Measurements from ENCODE around the gene PTGDR2. TPM values are rescaled to one million over a fixed set of nuclear protein-coding genes. Genes with fewer than 3 reads are reported as not detected.

Gene PTGDR2
- total RNA-seq, 1 experiment from 2014 or later = not detected

DNA sequence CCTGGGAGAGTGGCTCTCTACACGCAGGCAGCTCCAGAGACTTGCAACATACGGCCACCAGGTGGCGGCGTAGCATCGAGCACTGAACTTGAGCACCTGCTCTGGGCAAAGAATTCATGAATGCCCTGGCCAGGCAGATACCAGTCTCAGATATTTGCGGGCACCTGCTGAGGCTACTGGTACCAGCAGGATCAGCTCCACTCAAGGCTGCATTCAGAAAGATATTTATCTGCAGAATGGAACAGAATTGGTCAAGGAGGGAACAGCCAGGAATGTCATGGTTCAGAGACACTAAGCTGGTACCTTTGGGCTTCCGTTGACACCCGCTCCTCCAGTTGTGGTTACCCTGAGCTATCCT is 24.6 kb downstream of the PTGDR2 start:
- TF ChIP-seq EZH2 (IDR thresholded peaks at IDR 0.05; ENCODE audit: low read length, unreplicated experiment) (no peak), CTCF (conservative IDR thresholded peaks at IDR 0.05; ENCODE audit: low read depth, low read length) (peak; percentile 100)
- Histone ChIP-seq H3K9me2 (replicated peaks; ENCODE audit: low read length) (no peaks in the 10 kb centered on the region), H3K4me3 (ENCODE audit: low read length) (peak overlapping the region; percentile 43), H3K79me2 (ENCODE audit: low read length) (no peaks in the 10 kb centered on the region), H3F3A (ENCODE audit: low read length, unreplicated experiment) (peaks cover 9% of the 10 kb centered on the region), H3K36me3 (ENCODE audit: low read depth, low read length) (no peaks in the 10 kb centered on the region), H3K4me2 (ENCODE audit: low read length) (peak overlapping the region; percentile 74), H3K27me3 (ENCODE audit: low read length) (no peaks in the 10 kb centered on the region), H2AFZ (ENCODE audit: low read length) (peak overlapping the region; percentile 69), H3K27ac (ENCODE audit: low read length) (peak overlapping the region; percentile 80), H3K9me3 (ENCODE audit: low read length) (no peaks in the 10 kb centered on the region), H3K4me1 (ENCODE audit: insufficient read depth, low read length) (peaks cover 38% of the 10 kb centered on the region), H3K9ac (ENCODE audit: low read length) (peak overlapping the region; percentile 25), H4K20me1 (ENCODE audit: low read length) (no peaks in the 10 kb centered on the region)
- ChIA-PET CTCF (interaction anchor here (0.6 to 2.5 kb wide), 8 partner anchors 13 to 328 kb away, joined by 3 to 123 read pairs (median 6); partner anchors contain the start of gene TMEM109), POLR2A (ENCODE audit: unreplicated experiment) (interaction anchor here (0.6 to 0.8 kb wide), 3 partner anchors 21 to 79 kb away, joined by 3 to 5 read pairs (median 4); no protein-coding TSS in a partner anchor)
- TSS peak; percentile 34 for BruUV-seq (replicated peaks)
- DNase-seq (peak; percentile 95), ATAC-seq (peak; percentile 73)
- intact Hi-C loops (cut with micrococcal nuclease) = loop anchor here (1.0 to 2.0 kb wide), 7 partner anchors 13 to 356 kb away; no protein-coding TSS in a partner anchor

GRCh38 chr11:60830478-60831142 is 25.1 kb downstream of the PTGDR2 start:
- peak overlapping the region; percentile 43 for H3K4me3 ChIP-seq (ENCODE audit: low read length)
- no TSS peak for BruUV-seq (replicated peaks)
- H3K79me2 ChIP-seq (ENCODE audit: low read length) = no peaks in the 10 kb centered on the region
- intact Hi-C loops (cut with micrococcal nuclease) = loop anchor here (1.0 to 2.0 kb wide), 7 partner anchors 14 to 356 kb away; no protein-coding TSS in a partner anchor
- H3K9ac ChIP-seq (ENCODE audit: low read length) = peak overlapping the region; percentile 25
- POLR2A ChIA-PET (ENCODE audit: unreplicated experiment) = interaction anchor here (0.6 to 0.8 kb wide), 2 partner anchors 21 to 57 kb away, joined by 4 to 5 read pairs; no protein-coding TSS in a partner anchor
- H2AFZ ChIP-seq (ENCODE audit: low read length) = peak overlapping the region; percentile 69
- DNase-seq = no peak
- H3K27me3 ChIP-seq (ENCODE audit: low read length) = no peaks in the 10 kb centered on the region
- peaks cover 9% of the 10 kb centered on the region for H3F3A ChIP-seq (ENCODE audit: low read length, unreplicated experiment)
- peaks cover 33% of the 10 kb centered on the region for H3K4me1 ChIP-seq (ENCODE audit: insufficient read depth, low read length)
- TF ChIP-seq CTCF (conservative IDR thresholded peaks at IDR 0.05; ENCODE audit: low read depth, low read length) (no peak), EZH2 (IDR thresholded peaks at IDR 0.05; ENCODE audit: low read length, unreplicated experiment) (no peak), EZH2phosphoT487 (IDR thresholded peaks at IDR 0.05; ENCODE audit: borderline replicate concordance, low read length) (no peak)
- no peaks in the 10 kb centered on the region for H3K9me2 ChIP-seq (replicated peaks; ENCODE audit: low read length)
- no peaks in the 10 kb centered on the region for H3K36me3 ChIP-seq (ENCODE audit: low read depth, low read length)
- ATAC-seq = peak; percentile 31
- no peaks in the 10 kb centered on the region for H4K20me1 ChIP-seq (ENCODE audit: low read length)
- H3K9me3 ChIP-seq (ENCODE audit: low read length) = no peaks in the 10 kb centered on the region
- peak overlapping the region; percentile 80 for H3K27ac ChIP-seq (ENCODE audit: low read length)
- CTCF ChIA-PET = interaction anchor here (1.3 to 2.5 kb wide), 7 partner anchors 13 to 85 kb away, joined by 4 to 123 read pairs (median 6); partner anchors contain the start of gene TMEM109
- H3K4me2 ChIP-seq (ENCODE audit: low read length) = peak overlapping the region; percentile 74

DNA sequence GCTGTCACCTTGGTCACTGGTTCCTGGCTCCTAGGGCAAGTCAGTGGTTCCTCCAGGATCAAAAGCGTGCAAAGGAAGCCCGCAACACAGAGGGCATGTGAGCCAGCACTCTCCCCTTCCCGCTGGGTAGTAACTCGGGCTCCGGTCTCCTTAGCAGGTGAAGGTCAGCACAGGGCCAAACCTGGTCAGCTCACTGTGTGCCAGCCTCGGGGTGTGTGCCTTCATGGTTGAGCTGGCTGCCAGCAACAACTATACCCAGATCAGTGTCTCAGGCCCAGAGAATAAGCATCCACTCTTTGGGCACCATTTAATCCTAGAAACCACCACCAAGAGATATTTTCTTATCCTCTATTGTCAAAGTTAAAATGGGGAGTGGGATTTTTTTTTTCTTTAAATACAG is 30.0 kb downstream of the PTGDR2 start:
- ChIA-PET POLR2A (ENCODE audit: unreplicated experiment) (no interaction called here), CTCF (no interaction called here)
- H3K4me2 ChIP-seq (ENCODE audit: low read length) = no peak overlapping the region
- H2AFZ ChIP-seq (ENCODE audit: low read length) = no peak overlapping the region
- H3K36me3 ChIP-seq (ENCODE audit: low read depth, low read length) = no peaks in the 10 kb centered on the region
- no peaks in the 10 kb centered on the region for H3K79me2 ChIP-seq (ENCODE audit: low read length)
- H3K4me3 ChIP-seq (ENCODE audit: low read length) = no peak overlapping the region
- H4K20me1 ChIP-seq (ENCODE audit: low read length) = no peaks in the 10 kb centered on the region
- TF ChIP-seq EZH2phosphoT487 (IDR thresholded peaks at IDR 0.05; ENCODE audit: borderline replicate concordance, low read length) (no peak), EZH2 (IDR thresholded peaks at IDR 0.05; ENCODE audit: low read length, unreplicated experiment) (no peak), CTCF (conservative IDR thresholded peaks at IDR 0.05; ENCODE audit: low read depth, low read length) (no peak)
- H3K4me1 ChIP-seq (ENCODE audit: insufficient read depth, low read length) = peaks cover 5% of the 10 kb centered on the region
- DNase-seq (no peak), ATAC-seq (no peak)
- H3F3A ChIP-seq (ENCODE audit: low read length, unreplicated experiment) = no peaks in the 10 kb centered on the region
- intact Hi-C loops (cut with micrococcal nuclease) = no loop called here
- no TSS peak for BruUV-seq (replicated peaks)
- H3K9me3 ChIP-seq (ENCODE audit: low read length) = no peaks in the 10 kb centered on the region
- no peak overlapping the region for H3K9ac ChIP-seq (ENCODE audit: low read length)
- no peaks in the 10 kb centered on the region for H3K9me2 ChIP-seq (replicated peaks; ENCODE audit: low read length)
- no peak overlapping the region for H3K27ac ChIP-seq (ENCODE audit: low read length)
- no peaks in the 10 kb centered on the region for H3K27me3 ChIP-seq (ENCODE audit: low read length)
